Esophagus muscularis mucosa (tissue), 3 donors: ENCODE results near the gene MSI2.

Source experiments
- EP300 ChIP-seq: sonication (generic); formaldehyde crosslinking; IDR thresholded peaks from one replicate; pipeline ENCODE4 v1.6.1; 2017; ENCODE audit warnings: antibody characterized with exemption
- TF ChIP-seq, protein P1 (sequence below), 3 experiments: fragments of 200-600 bp in 2 of 3; fragments of 450-650 bp in 1 of 3; sonication (generic) in 2 of 3; IDR thresholded peaks; one replicate each; pipeline ENCODE4 v1.5.1; 2017 to 2019; ENCODE audit warnings: antibody characterized with exemption in 3 of 3, mild to moderate bottlenecking in 2 of 3, moderate library complexity in 1 of 3

DNA sequence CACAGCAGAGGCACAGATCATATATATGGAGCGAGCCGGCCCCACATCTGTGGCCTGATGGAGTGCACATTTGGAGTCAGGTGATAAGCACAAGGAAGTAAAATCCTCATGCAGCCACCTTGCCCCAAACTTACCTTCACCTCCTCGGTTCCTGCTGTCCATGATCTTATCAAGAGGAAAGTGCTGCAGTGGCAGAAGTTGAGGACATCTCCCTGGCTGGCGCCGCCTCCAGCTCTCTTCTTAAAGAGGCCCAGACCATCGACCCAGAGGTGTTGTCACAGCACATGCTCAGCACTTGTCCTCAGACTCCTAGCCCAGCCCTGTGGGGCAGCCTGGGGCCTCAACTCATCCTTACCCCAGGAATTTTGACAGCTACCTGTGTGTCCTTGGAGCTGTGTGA lies 276.2 kb downstream of the MSI2 start:
- TF ChIP-seq, protein P1, sequence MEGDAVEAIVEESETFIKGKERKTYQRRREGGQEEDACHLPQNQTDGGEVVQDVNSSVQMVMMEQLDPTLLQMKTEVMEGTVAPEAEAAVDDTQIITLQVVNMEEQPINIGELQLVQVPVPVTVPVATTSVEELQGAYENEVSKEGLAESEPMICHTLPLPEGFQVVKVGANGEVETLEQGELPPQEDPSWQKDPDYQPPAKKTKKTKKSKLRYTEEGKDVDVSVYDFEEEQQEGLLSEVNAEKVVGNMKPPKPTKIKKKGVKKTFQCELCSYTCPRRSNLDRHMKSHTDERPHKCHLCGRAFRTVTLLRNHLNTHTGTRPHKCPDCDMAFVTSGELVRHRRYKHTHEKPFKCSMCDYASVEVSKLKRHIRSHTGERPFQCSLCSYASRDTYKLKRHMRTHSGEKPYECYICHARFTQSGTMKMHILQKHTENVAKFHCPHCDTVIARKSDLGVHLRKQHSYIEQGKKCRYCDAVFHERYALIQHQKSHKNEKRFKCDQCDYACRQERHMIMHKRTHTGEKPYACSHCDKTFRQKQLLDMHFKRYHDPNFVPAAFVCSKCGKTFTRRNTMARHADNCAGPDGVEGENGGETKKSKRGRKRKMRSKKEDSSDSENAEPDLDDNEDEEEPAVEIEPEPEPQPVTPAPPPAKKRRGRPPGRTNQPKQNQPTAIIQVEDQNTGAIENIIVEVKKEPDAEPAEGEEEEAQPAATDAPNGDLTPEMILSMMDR (IDR thresholded peaks at IDR 0.05), result no peak
- no peak for TF ChIP-seq EP300
